ENCODE data around the gene RRP15.

The RRP15 gene

GRCh38 chr1:218364028-218364710 is 79.1 kb downstream of the RRP15 start:
- DNase-seq = no peak

- DNase-seq = no peak
Measured at GRCh38 chr1:218365226-218365999, 80.3 kb downstream of the RRP15 start.

- DNase-seq = no peak
Measured at GRCh38 chr1:218366322-218367052, 81.4 kb downstream of the RRP15 start.

GRCh38 chr1:218367118-218367517 is 82.0 kb downstream of the RRP15 start:
- DNase-seq = peak; percentile 85

GRCh38 chr1:218368686-218369085 is 83.6 kb downstream of the RRP15 start:
- no peak for DNase-seq

- DNase-seq = peak; percentile 68
Measured at GRCh38 chr1:218369688-218370511, 84.8 kb downstream of the RRP15 start.

- no peak for DNase-seq
Measured at GRCh38 chr1:218371927-218372672, 87.0 kb downstream of the RRP15 start.

GRCh38 chr1:218374401-218375353 is 89.6 kb downstream of the RRP15 start:
- peak; percentile 66 for DNase-seq

GRCh38 chr1:218376722-218377121 is 91.6 kb downstream of the RRP15 start:
- DNase-seq = peak; percentile 49

GRCh38 chr1:218377143-218377660 is 92.1 kb downstream of the RRP15 start:
- peak; percentile 92 for DNase-seq

- DNase-seq = peak; percentile 94
Measured at GRCh38 chr1:218380125-218380977, 95.3 kb downstream of the RRP15 start.

- DNase-seq = no peak
Measured at GRCh38 chr1:218382261-218382660, 97.2 kb downstream of the RRP15 start.

GRCh38 chr1:218383051-218383450 is 98.0 kb downstream of the RRP15 start:
- DNase-seq = no peak

GRCh38 chr1:218383681-218384080 is 98.6 kb downstream of the RRP15 start:
- DNase-seq = no peak

- DNase-seq = peak; percentile 42
Measured at GRCh38 chr1:218384581-218384993, 99.5 kb downstream of the RRP15 start.
